ENCODE measurements around the gene ZER1. TPM values are rescaled to one million over a fixed set of nuclear protein-coding genes. Genes with fewer than 3 reads are reported as not detected.

Gene ZER1
- total RNA-seq, 1 donor from 2014 or later = 8.7 TPM

DNA sequence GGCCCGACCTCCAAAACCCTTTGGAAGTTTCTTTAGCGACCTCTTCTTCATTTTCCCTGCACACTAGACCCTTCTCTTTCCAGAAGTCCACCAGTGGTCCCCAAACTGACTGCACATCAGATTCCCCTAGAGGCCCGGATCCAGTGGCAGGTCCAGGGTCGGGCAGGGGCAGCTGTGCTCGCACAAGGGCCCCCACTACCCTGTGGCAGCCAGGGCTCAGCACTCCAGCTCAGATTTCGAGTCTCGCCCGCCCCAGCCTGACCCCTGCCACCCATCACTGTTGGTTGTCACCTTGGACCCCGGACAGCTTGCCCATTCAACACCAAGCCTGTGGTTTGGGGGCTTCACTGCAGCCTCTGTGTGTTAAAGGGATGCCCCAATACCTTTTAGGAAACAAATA lies 40.0 kb downstream of the ZER1 start:
- DNase-seq (ENCODE audit: low read depth) (no peak), FAIRE-seq (no peak)
- H3K36me3 ChIP-seq (ENCODE audit: control insufficient read depth, insufficient read depth, low read length) = peaks cover 7% of the 10 kb centered on the region
- H3K27me3 ChIP-seq (ENCODE audit: control insufficient read depth, insufficient read depth, low read length) = no peaks in the 10 kb centered on the region
- TF ChIP-seq, protein P1, sequence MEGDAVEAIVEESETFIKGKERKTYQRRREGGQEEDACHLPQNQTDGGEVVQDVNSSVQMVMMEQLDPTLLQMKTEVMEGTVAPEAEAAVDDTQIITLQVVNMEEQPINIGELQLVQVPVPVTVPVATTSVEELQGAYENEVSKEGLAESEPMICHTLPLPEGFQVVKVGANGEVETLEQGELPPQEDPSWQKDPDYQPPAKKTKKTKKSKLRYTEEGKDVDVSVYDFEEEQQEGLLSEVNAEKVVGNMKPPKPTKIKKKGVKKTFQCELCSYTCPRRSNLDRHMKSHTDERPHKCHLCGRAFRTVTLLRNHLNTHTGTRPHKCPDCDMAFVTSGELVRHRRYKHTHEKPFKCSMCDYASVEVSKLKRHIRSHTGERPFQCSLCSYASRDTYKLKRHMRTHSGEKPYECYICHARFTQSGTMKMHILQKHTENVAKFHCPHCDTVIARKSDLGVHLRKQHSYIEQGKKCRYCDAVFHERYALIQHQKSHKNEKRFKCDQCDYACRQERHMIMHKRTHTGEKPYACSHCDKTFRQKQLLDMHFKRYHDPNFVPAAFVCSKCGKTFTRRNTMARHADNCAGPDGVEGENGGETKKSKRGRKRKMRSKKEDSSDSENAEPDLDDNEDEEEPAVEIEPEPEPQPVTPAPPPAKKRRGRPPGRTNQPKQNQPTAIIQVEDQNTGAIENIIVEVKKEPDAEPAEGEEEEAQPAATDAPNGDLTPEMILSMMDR (IDR thresholded peaks at IDR 0.05; ENCODE audit: insufficient read depth, low read length, severe bottlenecking) = no peak
- no peak overlapping the region for H3K4me3 ChIP-seq (ENCODE audit: low read depth, low read length)

DNA sequence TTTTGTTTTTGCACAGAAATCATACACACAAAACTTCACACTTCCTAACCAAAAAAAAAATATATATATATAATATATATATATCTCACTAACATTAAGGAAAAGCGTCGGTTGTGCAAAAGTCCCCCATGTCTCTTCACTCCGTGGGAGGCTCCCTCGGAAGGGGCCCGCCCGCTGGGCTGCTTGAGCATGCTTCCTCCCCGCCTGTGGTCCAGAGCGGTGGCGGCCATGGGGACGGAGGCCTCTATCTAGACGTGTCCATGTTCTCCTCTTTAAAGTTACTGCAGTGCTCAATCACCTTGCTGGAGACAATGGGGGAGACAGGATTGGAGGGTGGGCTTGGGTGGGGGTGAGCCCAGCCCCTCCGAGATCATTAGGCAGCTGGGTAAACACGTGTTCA lies 40.6 kb downstream of the ZER1 start:
- DNase-seq (ENCODE audit: low read depth) = no peak
- TF ChIP-seq, protein P1 (IDR thresholded peaks at IDR 0.05; ENCODE audit: insufficient read depth, low read length, severe bottlenecking) = no peak
- Histone ChIP-seq H3K4me3 (ENCODE audit: low read depth, low read length) (no peak overlapping the region), H3K27me3 (ENCODE audit: control insufficient read depth, insufficient read depth, low read length) (no peaks in the 10 kb centered on the region), H3K36me3 (ENCODE audit: control insufficient read depth, insufficient read depth, low read length) (peaks cover 7% of the 10 kb centered on the region)
- no peak for FAIRE-seq

DNA sequence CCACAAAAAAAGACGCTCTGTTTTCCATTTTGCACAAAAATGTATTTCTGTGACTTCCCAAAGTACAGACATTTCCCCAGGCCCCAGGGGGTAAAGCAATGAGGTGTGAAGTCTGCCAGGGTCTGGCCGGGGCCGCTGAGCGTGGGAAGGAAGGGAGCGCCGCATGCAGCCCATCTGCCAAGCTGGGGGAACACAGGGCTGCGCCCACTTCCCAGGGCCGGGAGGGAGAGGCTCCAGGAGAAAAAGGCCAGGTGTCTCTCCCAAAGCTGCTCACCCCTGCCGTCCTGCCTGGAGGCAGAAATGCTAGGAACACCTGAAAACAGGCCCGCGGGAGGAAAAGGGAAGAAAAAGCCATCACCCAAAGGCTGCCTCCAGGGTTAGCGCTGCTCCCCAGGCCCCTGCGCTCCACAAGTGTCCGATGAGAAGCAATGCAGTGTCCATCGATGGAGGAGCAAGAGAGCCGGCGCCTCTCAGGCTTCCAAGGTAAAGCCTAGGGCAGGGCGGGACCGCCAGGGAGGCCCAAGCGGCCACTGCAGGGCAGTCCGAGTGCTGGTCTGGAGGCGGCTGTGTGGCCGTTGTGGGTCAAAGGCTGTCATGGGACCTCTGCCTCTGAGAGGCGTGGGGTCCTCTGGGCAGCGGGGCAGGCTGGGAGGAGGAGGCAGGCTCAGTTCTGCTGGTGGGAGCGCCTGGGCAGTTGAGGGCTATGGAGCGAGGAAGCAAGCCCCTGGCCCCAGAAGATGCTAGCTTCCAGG lies 41.8 kb downstream of the ZER1 start:
- TF ChIP-seq, protein P1 (IDR thresholded peaks at IDR 0.05; ENCODE audit: insufficient read depth, low read length, severe bottlenecking) = no peak
- no peaks in the 10 kb centered on the region for H3K27me3 ChIP-seq (ENCODE audit: control insufficient read depth, insufficient read depth, low read length)
- no peak for DNase-seq (ENCODE audit: low read depth)
- peaks cover 7% of the 10 kb centered on the region for H3K36me3 ChIP-seq (ENCODE audit: control insufficient read depth, insufficient read depth, low read length)
- no peak overlapping the region for H3K4me3 ChIP-seq (ENCODE audit: low read depth, low read length)
- FAIRE-seq = no peak

DNA sequence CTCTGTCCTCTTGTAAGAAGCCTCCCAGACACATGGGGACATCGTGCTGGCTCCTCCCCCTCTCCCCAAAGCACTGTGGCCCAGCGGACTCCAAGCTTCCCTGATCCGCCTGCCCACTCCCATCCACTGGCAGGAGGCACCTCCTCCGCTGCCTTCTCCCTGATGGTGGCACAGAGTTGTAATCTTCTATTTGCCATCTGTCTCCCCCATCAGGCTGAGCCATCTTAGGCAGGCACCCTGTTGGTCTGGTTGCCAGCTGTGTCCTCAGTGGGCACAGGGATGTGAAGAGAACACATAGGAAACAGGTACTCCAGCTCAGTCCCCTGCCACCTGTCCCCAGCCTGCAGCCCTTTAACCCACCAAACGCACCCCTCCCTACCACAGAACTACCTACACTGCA lies 42.4 kb downstream of the ZER1 start:
- DNase-seq (ENCODE audit: low read depth) (no peak), FAIRE-seq (no peak)
- peaks cover 7% of the 10 kb centered on the region for H3K36me3 ChIP-seq (ENCODE audit: control insufficient read depth, insufficient read depth, low read length)
- no peak overlapping the region for H3K4me3 ChIP-seq (ENCODE audit: low read depth, low read length)
- H3K27me3 ChIP-seq (ENCODE audit: control insufficient read depth, insufficient read depth, low read length) = no peaks in the 10 kb centered on the region
- TF ChIP-seq, protein P1 (IDR thresholded peaks at IDR 0.05; ENCODE audit: insufficient read depth, low read length, severe bottlenecking) = no peak

DNA sequence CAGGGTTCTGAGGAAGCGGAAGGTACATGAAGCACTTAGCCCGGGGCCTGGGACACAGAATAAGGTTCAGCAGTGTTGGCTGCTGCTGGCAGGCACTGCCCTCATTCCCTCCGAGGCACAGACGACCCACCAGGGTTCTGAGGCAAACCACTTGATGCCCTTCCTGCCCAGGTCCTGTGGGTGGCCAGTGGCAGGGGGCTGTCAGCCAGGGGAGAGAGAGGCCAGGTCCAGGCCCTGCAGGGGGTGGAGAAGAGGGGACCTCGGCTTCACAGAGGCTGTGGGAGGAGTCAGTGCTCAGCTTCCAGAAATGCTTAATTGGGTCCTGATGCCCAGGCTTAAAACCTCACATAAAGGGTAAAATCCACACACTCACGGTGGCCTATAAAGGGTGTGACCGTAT lies 43.4 kb downstream of the ZER1 start:
- no peak for FAIRE-seq

More for the DNA sequence above, 43.4 kb downstream of the ZER1 start:
- TF ChIP-seq, protein P1 (IDR thresholded peaks at IDR 0.05; ENCODE audit: insufficient read depth, low read length, severe bottlenecking) = no peak
- H3K4me3 ChIP-seq (ENCODE audit: low read depth, low read length) = no peak overlapping the region
- DNase-seq (ENCODE audit: low read depth) = no peak
- H3K27me3 ChIP-seq (ENCODE audit: control insufficient read depth, insufficient read depth, low read length) = no peaks in the 10 kb centered on the region
- H3K36me3 ChIP-seq (ENCODE audit: control insufficient read depth, insufficient read depth, low read length) = peaks cover 7% of the 10 kb centered on the region

Measured in bronchial epithelial cell (primary cell).